ENCODE results near the gene KLC1. TPM values are rescaled to one million over a fixed set of nuclear protein-coding genes. Genes with fewer than 3 reads are reported as not detected.

KLC1 gene
- total RNA-seq, 1 donor from 2014 or later: 171 TPM

GRCh38 chr14:103716899-103717411 is 87.9 kb downstream of the KLC1 start:
- Histone ChIP-seq H3K4me3 (peak overlapping the region; percentile 86), H3K27ac (no peak overlapping the region), H3K36me3 (no peaks in the 10 kb centered on the region), H3K4me1 (peaks cover 44% of the 10 kb centered on the region), H3K9me3 (no peaks in the 10 kb centered on the region), H3K27me3 (ENCODE audit: low read depth) (no peaks in the 10 kb centered on the region)
- TF ChIP-seq, protein P1, sequence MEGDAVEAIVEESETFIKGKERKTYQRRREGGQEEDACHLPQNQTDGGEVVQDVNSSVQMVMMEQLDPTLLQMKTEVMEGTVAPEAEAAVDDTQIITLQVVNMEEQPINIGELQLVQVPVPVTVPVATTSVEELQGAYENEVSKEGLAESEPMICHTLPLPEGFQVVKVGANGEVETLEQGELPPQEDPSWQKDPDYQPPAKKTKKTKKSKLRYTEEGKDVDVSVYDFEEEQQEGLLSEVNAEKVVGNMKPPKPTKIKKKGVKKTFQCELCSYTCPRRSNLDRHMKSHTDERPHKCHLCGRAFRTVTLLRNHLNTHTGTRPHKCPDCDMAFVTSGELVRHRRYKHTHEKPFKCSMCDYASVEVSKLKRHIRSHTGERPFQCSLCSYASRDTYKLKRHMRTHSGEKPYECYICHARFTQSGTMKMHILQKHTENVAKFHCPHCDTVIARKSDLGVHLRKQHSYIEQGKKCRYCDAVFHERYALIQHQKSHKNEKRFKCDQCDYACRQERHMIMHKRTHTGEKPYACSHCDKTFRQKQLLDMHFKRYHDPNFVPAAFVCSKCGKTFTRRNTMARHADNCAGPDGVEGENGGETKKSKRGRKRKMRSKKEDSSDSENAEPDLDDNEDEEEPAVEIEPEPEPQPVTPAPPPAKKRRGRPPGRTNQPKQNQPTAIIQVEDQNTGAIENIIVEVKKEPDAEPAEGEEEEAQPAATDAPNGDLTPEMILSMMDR (IDR thresholded peaks at IDR 0.05): no peak
- intact Hi-C loops (cut with DNase I): no loop called here
- ATAC-seq (no peak), DNase-seq (no peak)

DNA sequence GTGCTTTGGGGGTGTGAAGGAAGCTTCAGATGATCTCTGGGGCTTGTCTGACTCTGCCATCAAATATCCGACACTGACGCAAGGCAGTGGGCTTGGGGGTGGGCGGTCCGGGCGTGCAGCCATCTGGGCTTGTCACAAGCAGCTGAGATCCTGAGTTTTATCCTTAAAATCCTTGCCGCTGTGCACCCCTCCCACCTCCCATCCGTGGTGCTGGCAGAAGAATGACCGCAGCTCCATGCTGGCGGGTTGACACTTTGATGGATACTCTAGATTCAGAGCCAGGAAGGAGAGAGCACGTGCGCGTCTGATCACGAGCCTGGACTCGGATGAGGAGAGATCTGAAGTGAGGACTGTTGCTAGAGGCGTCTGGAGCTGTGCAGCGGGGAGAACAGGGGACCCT is 89.6 kb downstream of the KLC1 start:
- TF ChIP-seq, protein P1 (IDR thresholded peaks at IDR 0.05): no peak
- H3K27ac ChIP-seq: no peak overlapping the region
- no peaks in the 10 kb centered on the region for H3K9me3 ChIP-seq
- H3K4me1 ChIP-seq: peaks cover 43% of the 10 kb centered on the region
- no peaks in the 10 kb centered on the region for H3K36me3 ChIP-seq
- no peaks in the 10 kb centered on the region for H3K27me3 ChIP-seq (ENCODE audit: low read depth)
- ATAC-seq (no peak), DNase-seq (no peak)
- no peak overlapping the region for H3K4me3 ChIP-seq
- intact Hi-C loops (cut with DNase I): no loop called here

DNA sequence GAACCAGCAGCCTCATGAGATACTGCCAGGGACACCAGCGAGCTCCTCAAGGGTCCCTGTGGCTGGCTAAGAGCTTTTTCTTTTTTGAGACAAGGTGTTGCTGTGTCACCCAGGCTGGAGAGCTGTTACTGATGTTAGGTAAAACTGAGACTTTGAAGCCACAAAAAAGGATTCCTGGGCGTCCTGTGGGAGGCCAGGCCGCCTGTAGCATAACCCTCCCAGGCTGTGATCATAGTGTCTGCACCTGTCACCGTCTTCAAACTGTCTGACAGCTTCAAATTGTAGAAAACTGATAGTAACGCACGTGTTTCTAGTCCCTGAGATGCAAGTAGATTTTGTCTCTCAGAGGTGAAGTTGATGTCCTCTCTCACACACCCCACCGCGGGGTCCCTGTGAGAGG is 90.7 kb downstream of the KLC1 start:
- TF ChIP-seq, protein P1 (IDR thresholded peaks at IDR 0.05): no peak
- no peaks in the 10 kb centered on the region for H3K27me3 ChIP-seq (ENCODE audit: low read depth)
- no peak overlapping the region for H3K4me3 ChIP-seq
- intact Hi-C loops (cut with DNase I): no loop called here
- DNase-seq (no peak), ATAC-seq (no peak)
- no peaks in the 10 kb centered on the region for H3K36me3 ChIP-seq
- no peaks in the 10 kb centered on the region for H3K9me3 ChIP-seq
- peaks cover 50% of the 10 kb centered on the region for H3K4me1 ChIP-seq
- no peak overlapping the region for H3K27ac ChIP-seq

DNA sequence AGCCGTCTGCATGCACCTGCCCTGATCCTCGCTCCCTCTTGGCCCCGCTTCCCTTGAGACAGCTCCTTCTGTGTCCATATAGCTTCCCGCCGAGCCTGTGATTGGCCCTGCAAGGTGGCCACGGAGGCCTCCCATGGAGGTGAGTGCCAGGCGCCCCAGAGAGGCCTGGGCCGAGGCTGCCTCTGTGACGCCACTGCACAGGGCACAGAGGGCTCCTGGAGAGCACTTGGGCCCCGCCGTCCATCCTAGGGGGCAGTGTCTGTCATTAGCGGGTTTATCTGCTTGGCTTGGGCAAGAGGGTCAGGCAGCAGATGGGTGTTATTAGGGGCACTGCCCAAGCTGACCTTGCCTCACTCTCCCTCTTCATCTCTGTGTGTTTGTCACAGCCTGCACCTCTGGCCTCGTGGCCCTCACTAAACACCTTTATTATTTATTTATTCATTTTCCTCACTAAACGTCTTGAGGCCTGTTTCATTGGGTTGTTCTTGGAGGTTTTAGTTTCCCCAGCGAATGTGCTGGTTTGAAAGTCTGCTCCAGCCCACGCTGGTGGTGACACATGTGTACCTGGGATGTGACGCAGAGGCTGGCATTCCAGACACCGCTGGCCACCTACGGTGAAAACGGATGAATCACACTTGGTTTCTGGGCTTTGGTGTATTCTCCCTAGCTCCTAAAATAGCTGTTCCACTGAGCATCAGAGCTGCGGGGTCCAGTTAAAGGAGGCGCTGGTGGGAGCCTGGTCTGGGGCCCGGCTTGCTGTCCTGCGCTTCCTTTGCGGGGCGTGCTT is 92.5 kb downstream of the KLC1 start:
- Histone ChIP-seq H3K27me3 (ENCODE audit: low read depth) (no peaks in the 10 kb centered on the region), H3K4me1 (peaks cover 48% of the 10 kb centered on the region), H3K4me3 (no peak overlapping the region), H3K9me3 (no peaks in the 10 kb centered on the region), H3K36me3 (peaks cover 9% of the 10 kb centered on the region), H3K27ac (no peak overlapping the region)
- TF ChIP-seq, protein P1 (IDR thresholded peaks at IDR 0.05): no peak
- intact Hi-C loops (cut with DNase I): no loop called here
- DNase-seq (no peak), ATAC-seq (no peak)

GRCh38 chr14:103723748-103724081 is 94.7 kb downstream of the KLC1 start:
- H3K36me3 ChIP-seq: peaks cover 21% of the 10 kb centered on the region
- H3K4me1 ChIP-seq: peaks cover 32% of the 10 kb centered on the region
- no peaks in the 10 kb centered on the region for H3K9me3 ChIP-seq
- TF ChIP-seq, protein P1 (IDR thresholded peaks at IDR 0.05): no peak
- no peak for DNase-seq
- no peaks in the 10 kb centered on the region for H3K27me3 ChIP-seq (ENCODE audit: low read depth)
- no peak overlapping the region for H3K4me3 ChIP-seq
- intact Hi-C loops (cut with DNase I): no loop called here
- peak overlapping the region; percentile 58 for H3K27ac ChIP-seq
- ATAC-seq: no peak

Data from lower lobe of right lung (tissue), 2 donors.